Measurements from ENCODE around the gene RANBP1.

Gene RANBP1

GRCh38 chr22:20167643-20168322 lies 51.9 kb downstream of the RANBP1 start:
- H3K27ac ChIP-seq, result no peak overlapping the region
- TF ChIP-seq CTCF (conservative IDR thresholded peaks at IDR 0.05) (no peak), ZFX (IDR thresholded peaks at IDR 0.05) (no peak)

GRCh38 chr22:20169253-20169822 lies 53.4 kb downstream of the RANBP1 start:
- H3K27ac ChIP-seq, result no peak overlapping the region
- TF ChIP-seq CTCF (conservative IDR thresholded peaks at IDR 0.05) (no peak), ZFX (IDR thresholded peaks at IDR 0.05) (no peak)

- no peak overlapping the region for H3K27ac ChIP-seq
- TF ChIP-seq ZFX (IDR thresholded peaks at IDR 0.05), result no peak
- TF ChIP-seq CTCF (conservative IDR thresholded peaks at IDR 0.05), result no peak
Observed at GRCh38 chr22:20170170-20170569, 54.3 kb downstream of the RANBP1 start.

GRCh38 chr22:20171288-20172140 lies 55.6 kb downstream of the RANBP1 start:
- no peak overlapping the region for H3K27ac ChIP-seq
- TF ChIP-seq CTCF (conservative IDR thresholded peaks at IDR 0.05) (no peak), ZFX (IDR thresholded peaks at IDR 0.05) (no peak)

GRCh38 chr22:20172141-20172613 lies 56.3 kb downstream of the RANBP1 start:
- TF ChIP-seq ZFX (IDR thresholded peaks at IDR 0.05) (no peak), CTCF (conservative IDR thresholded peaks at IDR 0.05) (no peak)
- H3K27ac ChIP-seq, result no peak overlapping the region

GRCh38 chr22:20173246-20173645 lies 57.3 kb downstream of the RANBP1 start:
- no peak overlapping the region for H3K27ac ChIP-seq
- no peak for TF ChIP-seq ZFX (IDR thresholded peaks at IDR 0.05)

- TF ChIP-seq ZFX (IDR thresholded peaks at IDR 0.05) (no peak), CTCF (conservative IDR thresholded peaks at IDR 0.05) (no peak)
- H3K27ac ChIP-seq, result no peak overlapping the region
Observed at GRCh38 chr22:20173772-20174171, 57.9 kb downstream of the RANBP1 start.

All from C4-2B (cell line).